ENCODE results near the gene VPS37C.
"Not testable (repeated sequence)": the region's sequence is repeated elsewhere in the genome, so short reads cannot be mapped to it uniquely, and the experiment has no call there.

DNA sequence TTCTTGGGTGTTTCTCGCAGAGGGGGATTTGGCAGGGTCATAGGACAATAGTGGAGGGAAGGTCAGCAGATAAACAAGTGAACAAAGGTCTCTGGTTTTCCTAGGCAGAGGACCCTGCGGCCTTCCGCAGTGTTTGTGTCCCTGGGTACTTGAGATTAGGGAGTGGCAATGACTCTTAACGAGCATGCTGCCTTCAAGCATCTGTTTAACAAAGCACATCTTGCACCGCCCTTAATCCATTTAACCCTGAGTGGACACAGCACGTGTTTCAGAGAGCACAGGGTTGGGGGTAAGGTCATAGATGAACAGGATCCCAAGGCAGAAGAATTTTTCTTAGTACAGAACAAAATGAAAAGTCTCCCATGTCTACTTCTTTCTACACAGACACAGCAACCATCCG lies 4.6 kb upstream of the VPS37C start:
- TF ChIP-seq, protein P1, sequence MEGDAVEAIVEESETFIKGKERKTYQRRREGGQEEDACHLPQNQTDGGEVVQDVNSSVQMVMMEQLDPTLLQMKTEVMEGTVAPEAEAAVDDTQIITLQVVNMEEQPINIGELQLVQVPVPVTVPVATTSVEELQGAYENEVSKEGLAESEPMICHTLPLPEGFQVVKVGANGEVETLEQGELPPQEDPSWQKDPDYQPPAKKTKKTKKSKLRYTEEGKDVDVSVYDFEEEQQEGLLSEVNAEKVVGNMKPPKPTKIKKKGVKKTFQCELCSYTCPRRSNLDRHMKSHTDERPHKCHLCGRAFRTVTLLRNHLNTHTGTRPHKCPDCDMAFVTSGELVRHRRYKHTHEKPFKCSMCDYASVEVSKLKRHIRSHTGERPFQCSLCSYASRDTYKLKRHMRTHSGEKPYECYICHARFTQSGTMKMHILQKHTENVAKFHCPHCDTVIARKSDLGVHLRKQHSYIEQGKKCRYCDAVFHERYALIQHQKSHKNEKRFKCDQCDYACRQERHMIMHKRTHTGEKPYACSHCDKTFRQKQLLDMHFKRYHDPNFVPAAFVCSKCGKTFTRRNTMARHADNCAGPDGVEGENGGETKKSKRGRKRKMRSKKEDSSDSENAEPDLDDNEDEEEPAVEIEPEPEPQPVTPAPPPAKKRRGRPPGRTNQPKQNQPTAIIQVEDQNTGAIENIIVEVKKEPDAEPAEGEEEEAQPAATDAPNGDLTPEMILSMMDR (IDR thresholded peaks at IDR 0.05), result not testable (repeated sequence)
- TF ChIP-seq, protein P2, sequence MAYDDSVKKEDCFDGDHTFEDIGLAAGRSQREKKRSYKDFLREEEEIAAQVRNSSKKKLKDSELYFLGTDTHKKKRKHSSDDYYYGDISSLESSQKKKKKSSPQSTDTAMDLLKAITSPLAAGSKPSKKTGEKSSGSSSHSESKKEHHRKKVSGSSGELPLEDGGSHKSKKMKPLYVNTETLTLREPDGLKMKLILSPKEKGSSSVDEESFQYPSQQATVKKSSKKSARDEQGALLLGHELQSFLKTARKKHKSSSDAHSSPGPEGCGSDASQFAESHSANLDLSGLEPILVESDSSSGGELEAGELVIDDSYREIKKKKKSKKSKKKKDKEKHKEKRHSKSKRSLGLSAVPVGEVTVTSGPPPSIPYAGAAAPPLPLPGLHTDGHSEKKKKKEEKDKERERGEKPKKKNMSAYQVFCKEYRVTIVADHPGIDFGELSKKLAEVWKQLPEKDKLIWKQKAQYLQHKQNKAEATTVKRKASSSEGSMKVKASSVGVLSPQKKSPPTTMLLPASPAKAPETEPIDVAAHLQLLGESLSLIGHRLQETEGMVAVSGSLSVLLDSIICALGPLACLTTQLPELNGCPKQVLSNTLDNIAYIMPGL (CRISPR knock-in tag; IDR thresholded peaks at IDR 0.05), result not testable (repeated sequence)
